Measurements from ENCODE around the gene NEO1.

NEO1 gene

GRCh38 chr15:73028831-73029451 lies 23.3 kb upstream of the NEO1 start:
- DNase-seq (ENCODE audit: low read depth): no peak

GRCh38 chr15:73030122-73030679 lies 22.1 kb upstream of the NEO1 start:
- no peak for DNase-seq (ENCODE audit: low read depth)

- DNase-seq (ENCODE audit: low read depth): no peak
Observed at GRCh38 chr15:73031648-73032047, 20.6 kb upstream of the NEO1 start.

GRCh38 chr15:73033611-73034010 lies 18.7 kb upstream of the NEO1 start:
- DNase-seq (ENCODE audit: low read depth): no peak

- DNase-seq (ENCODE audit: low read depth): no peak
Observed at GRCh38 chr15:73034221-73034620, 18.0 kb upstream of the NEO1 start.

- DNase-seq (ENCODE audit: low read depth): no peak
Observed at GRCh38 chr15:73035221-73035620, 17.0 kb upstream of the NEO1 start.

GRCh38 chr15:73038220-73038619 lies 14.0 kb upstream of the NEO1 start:
- no peak for DNase-seq (ENCODE audit: low read depth)

GRCh38 chr15:73046073-73046472 lies 6.2 kb upstream of the NEO1 start:
- DNase-seq (ENCODE audit: low read depth): no peak

- DNase-seq (ENCODE audit: low read depth): no peak
Observed at GRCh38 chr15:73047882-73048281, 4.4 kb upstream of the NEO1 start.

GRCh38 chr15:73048624-73049295 lies 3.5 kb upstream of the NEO1 start:
- no peak for DNase-seq (ENCODE audit: low read depth)

GRCh38 chr15:73049564-73050215 lies 2.6 kb upstream of the NEO1 start:
- no peak for DNase-seq (ENCODE audit: low read depth)

GRCh38 chr15:73050561-73051295 lies 1.5 kb upstream of the NEO1 start:
- no peak for DNase-seq (ENCODE audit: low read depth)

- DNase-seq (ENCODE audit: low read depth): no peak
Observed at GRCh38 chr15:73051391-73051806, 864 bp upstream of the NEO1 start.

- DNase-seq (ENCODE audit: low read depth): peak; percentile 2
Observed at GRCh38 chr15:73052653-73053397, 562 bp downstream of the NEO1 start.

GRCh38 chr15:73053398-73053723 lies 1.1 kb downstream of the NEO1 start:
- DNase-seq (ENCODE audit: low read depth): no peak

- DNase-seq (ENCODE audit: low read depth): no peak
Observed at GRCh38 chr15:73054417-73054953, 2.2 kb downstream of the NEO1 start.

- no peak for DNase-seq (ENCODE audit: low read depth)
Observed at GRCh38 chr15:73056460-73056859, 4.2 kb downstream of the NEO1 start.

- no peak for DNase-seq (ENCODE audit: low read depth)
Observed at GRCh38 chr15:73058437-73058836, 6.2 kb downstream of the NEO1 start.

- DNase-seq (ENCODE audit: low read depth): no peak
Observed at GRCh38 chr15:73065114-73065513, 12.9 kb downstream of the NEO1 start.

- DNase-seq (ENCODE audit: low read depth): no peak
Observed at GRCh38 chr15:73069109-73069508, 16.8 kb downstream of the NEO1 start.

GRCh38 chr15:73072894-73073293 lies 20.6 kb downstream of the NEO1 start:
- no peak for DNase-seq (ENCODE audit: low read depth)

GRCh38 chr15:73074241-73074640 lies 22.0 kb downstream of the NEO1 start:
- DNase-seq (ENCODE audit: low read depth): no peak

Measured in stimulated activated CD8-positive, alpha-beta memory T cell treated with anti-CD3 and anti-CD28 coated beads, Interleukin-15, amount 100 ng/mL, for 24 hours (primary cell).